WTC11 (cell line): ENCODE data around the gene SSR1.
A peak's percentile ranks its signal among the peaks of the same experiment; 100 is the strongest.

ENCODE experiments used
- ETV6 ChIP-seq: sonication (generic); formaldehyde crosslinking; IDR thresholded peaks from 2 replicates; pipeline ENCODE4 v1.8.1; 2022; ENCODE audit warnings: mild to moderate bottlenecking, missing genetic modification reagents
- KAT7 ChIP-seq: sonication (generic); formaldehyde crosslinking; IDR thresholded peaks from 2 replicates; pipeline ENCODE4 v1.8.1; 2023; ENCODE audit warnings: missing genetic modification reagents, mild to moderate bottlenecking, borderline replicate concordance
- TEAD4 ChIP-seq: sonication (generic); formaldehyde crosslinking; IDR thresholded peaks from 2 replicates; pipeline ENCODE4 v1.8.0; 2022; ENCODE audit warnings: mild to moderate bottlenecking, missing genetic modification reagents
- TP53 ChIP-seq: sonication (generic); formaldehyde crosslinking; IDR thresholded peaks from 2 replicates; pipeline ENCODE4 v1.8.1; 2023; ENCODE audit warnings: mild to moderate bottlenecking, missing genetic modification reagents
- TF ChIP-seq, protein P1 (sequence below): sonication (generic); formaldehyde crosslinking; conservative IDR thresholded peaks from 2 replicates; pipeline ENCODE4 v1.8.1; 2022; ENCODE audit warnings: mild to moderate bottlenecking, missing genetic modification reagents
- TF ChIP-seq, protein P2 (sequence below): sonication (generic); formaldehyde crosslinking; IDR thresholded peaks from 2 replicates; pipeline ENCODE4 v1.8.1; 2023; ENCODE audit warnings: mild to moderate bottlenecking, missing genetic modification reagents, moderate library complexity
- TF ChIP-seq, protein P3 (sequence below): fragments of 200-600 bp; IDR thresholded peaks from 2 replicates; pipeline ENCODE4 v1.8.0; 2022; ENCODE audit warnings: antibody characterized with exemption
- TF ChIP-seq, protein P4 (sequence below): fragments of 250-450 bp; sonication (Bioruptor Pico); IDR thresholded peaks from 2 replicates; pipeline ENCODE4 v1.8.0; 2021; ENCODE audit warnings: mild to moderate bottlenecking
- TF ChIP-seq, protein P5 (sequence below): sonication (generic); formaldehyde crosslinking; IDR thresholded peaks from 2 replicates; pipeline ENCODE4 v1.8.1; 2022; ENCODE audit warnings: mild to moderate bottlenecking, moderate library complexity, missing genetic modification reagents
- TF ChIP-seq, protein P6 (sequence below): fragments of 250-450 bp; sonication (Bioruptor Pico); IDR thresholded peaks from 2 replicates; pipeline ENCODE4 v1.9.0; 2021; ENCODE audit warnings: mild to moderate bottlenecking, borderline replicate concordance

DNA sequence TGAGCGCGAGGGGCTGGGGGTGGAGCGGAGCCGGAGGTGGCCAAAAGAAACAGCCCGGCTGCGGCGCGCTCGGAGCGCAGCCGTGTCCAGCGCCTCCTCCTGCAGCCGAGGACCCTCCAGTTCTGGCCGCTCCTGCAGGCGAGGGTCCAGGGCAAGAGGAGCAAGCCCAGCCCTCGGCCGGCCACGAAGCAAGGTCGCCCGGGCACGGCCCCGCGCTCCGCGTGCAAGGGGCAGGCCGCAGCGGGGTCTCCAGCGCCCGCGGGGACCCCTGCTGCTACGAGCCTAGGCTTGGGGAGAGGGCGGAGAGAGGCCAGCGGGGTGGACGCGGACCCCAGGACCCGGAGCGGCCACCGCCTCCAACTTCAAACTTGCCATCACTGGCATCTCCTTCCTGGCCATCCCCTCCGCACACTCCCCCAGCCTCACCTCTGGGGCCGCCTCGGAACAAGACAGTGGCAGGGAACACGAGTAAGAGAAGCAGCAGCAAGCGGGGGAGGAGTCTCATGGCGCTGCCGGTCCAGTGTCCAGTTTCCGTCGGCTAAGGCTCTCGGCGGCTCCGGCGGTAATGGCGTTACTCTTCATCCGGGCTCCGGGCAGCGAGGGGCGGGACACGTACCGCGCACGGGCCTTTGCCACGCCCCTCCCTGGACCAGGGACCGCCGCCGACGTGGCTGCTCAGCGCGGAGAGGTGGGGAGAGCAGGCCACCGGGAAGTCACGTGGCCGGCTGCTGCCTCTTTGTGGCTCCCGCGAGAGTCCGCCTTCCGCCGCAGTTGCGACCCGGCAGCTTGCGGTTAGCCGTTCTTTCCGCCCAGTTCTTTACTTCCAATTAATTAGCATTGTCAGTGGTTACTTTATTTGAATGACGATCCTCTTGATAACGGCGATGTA lies at the start of gene SSR1:
- TF ChIP-seq, protein P1, sequence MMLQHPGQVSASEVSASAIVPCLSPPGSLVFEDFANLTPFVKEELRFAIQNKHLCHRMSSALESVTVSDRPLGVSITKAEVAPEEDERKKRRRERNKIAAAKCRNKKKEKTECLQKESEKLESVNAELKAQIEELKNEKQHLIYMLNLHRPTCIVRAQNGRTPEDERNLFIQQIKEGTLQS, result no peak
- TF ChIP-seq KAT7 (no peak), TP53 (CRISPR knock-in tag) (no peak), TEAD4 (no peak), ETV6 (CRISPR knock-in tag) (peak; percentile 82; the same call in 1 of the 2 replicates)
- TF ChIP-seq, protein P2, sequence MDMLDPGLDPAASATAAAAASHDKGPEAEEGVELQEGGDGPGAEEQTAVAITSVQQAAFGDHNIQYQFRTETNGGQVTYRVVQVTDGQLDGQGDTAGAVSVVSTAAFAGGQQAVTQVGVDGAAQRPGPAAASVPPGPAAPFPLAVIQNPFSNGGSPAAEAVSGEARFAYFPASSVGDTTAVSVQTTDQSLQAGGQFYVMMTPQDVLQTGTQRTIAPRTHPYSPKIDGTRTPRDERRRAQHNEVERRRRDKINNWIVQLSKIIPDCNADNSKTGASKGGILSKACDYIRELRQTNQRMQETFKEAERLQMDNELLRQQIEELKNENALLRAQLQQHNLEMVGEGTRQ (CRISPR knock-in tag), result peak; percentile 98
- TF ChIP-seq, protein P3, sequence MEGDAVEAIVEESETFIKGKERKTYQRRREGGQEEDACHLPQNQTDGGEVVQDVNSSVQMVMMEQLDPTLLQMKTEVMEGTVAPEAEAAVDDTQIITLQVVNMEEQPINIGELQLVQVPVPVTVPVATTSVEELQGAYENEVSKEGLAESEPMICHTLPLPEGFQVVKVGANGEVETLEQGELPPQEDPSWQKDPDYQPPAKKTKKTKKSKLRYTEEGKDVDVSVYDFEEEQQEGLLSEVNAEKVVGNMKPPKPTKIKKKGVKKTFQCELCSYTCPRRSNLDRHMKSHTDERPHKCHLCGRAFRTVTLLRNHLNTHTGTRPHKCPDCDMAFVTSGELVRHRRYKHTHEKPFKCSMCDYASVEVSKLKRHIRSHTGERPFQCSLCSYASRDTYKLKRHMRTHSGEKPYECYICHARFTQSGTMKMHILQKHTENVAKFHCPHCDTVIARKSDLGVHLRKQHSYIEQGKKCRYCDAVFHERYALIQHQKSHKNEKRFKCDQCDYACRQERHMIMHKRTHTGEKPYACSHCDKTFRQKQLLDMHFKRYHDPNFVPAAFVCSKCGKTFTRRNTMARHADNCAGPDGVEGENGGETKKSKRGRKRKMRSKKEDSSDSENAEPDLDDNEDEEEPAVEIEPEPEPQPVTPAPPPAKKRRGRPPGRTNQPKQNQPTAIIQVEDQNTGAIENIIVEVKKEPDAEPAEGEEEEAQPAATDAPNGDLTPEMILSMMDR, result no peak
- TF ChIP-seq, protein P4, sequence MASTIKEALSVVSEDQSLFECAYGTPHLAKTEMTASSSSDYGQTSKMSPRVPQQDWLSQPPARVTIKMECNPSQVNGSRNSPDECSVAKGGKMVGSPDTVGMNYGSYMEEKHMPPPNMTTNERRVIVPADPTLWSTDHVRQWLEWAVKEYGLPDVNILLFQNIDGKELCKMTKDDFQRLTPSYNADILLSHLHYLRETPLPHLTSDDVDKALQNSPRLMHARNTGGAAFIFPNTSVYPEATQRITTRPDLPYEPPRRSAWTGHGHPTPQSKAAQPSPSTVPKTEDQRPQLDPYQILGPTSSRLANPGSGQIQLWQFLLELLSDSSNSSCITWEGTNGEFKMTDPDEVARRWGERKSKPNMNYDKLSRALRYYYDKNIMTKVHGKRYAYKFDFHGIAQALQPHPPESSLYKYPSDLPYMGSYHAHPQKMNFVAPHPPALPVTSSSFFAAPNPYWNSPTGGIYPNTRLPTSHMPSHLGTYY (CRISPR knock-in tag), result no peak
- TF ChIP-seq, protein P5, sequence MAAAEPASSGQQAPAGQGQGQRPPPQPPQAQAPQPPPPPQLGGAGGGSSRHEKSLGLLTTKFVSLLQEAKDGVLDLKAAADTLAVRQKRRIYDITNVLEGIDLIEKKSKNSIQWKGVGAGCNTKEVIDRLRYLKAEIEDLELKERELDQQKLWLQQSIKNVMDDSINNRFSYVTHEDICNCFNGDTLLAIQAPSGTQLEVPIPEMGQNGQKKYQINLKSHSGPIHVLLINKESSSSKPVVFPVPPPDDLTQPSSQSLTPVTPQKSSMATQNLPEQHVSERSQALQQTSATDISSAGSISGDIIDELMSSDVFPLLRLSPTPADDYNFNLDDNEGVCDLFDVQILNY (CRISPR knock-in tag), result no peak; the same call in 1 of the 2 replicates
- TF ChIP-seq, protein P6, sequence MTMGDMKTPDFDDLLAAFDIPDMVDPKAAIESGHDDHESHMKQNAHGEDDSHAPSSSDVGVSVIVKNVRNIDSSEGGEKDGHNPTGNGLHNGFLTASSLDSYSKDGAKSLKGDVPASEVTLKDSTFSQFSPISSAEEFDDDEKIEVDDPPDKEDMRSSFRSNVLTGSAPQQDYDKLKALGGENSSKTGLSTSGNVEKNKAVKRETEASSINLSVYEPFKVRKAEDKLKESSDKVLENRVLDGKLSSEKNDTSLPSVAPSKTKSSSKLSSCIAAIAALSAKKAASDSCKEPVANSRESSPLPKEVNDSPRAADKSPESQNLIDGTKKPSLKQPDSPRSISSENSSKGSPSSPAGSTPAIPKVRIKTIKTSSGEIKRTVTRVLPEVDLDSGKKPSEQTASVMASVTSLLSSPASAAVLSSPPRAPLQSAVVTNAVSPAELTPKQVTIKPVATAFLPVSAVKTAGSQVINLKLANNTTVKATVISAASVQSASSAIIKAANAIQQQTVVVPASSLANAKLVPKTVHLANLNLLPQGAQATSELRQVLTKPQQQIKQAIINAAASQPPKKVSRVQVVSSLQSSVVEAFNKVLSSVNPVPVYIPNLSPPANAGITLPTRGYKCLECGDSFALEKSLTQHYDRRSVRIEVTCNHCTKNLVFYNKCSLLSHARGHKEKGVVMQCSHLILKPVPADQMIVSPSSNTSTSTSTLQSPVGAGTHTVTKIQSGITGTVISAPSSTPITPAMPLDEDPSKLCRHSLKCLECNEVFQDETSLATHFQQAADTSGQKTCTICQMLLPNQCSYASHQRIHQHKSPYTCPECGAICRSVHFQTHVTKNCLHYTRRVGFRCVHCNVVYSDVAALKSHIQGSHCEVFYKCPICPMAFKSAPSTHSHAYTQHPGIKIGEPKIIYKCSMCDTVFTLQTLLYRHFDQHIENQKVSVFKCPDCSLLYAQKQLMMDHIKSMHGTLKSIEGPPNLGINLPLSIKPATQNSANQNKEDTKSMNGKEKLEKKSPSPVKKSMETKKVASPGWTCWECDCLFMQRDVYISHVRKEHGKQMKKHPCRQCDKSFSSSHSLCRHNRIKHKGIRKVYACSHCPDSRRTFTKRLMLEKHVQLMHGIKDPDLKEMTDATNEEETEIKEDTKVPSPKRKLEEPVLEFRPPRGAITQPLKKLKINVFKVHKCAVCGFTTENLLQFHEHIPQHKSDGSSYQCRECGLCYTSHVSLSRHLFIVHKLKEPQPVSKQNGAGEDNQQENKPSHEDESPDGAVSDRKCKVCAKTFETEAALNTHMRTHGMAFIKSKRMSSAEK, result no peak
